PC-9 (cell line): Measurements from ENCODE around the gene PLIN5. TPM values are rescaled to one million over a fixed set of nuclear protein-coding genes. Genes with fewer than 3 reads are reported as not detected.

ENCODE experiments used
- BruUV-seq: library from RNA; stranded (reverse); fragments of 400-500 nt; replicated peaks from 2 replicates; lab custom pipeline; 2021; lab: Mats Ljungman, UMichigan
- CTCF ChIA-PET: fragments of 300-600 bp; sonication (Branson Sonifier 250); formaldehyde crosslinking; loops from one replicate; lab custom pipeline; 2022; ENCODE audit warnings: antibody characterized with exemption; lab: Charles Lee
- POLR2A ChIA-PET: fragments of 300-600 bp; sonication (Branson Sonifier 250); formaldehyde crosslinking; loops from one replicate; lab custom pipeline; 2022; ENCODE audit warnings: antibody characterized with exemption; ENCODE audit not compliant: unreplicated experiment; lab: Charles Lee
- DNase-seq, 2 experiments: peaks; one replicate each; pipeline versions ENCODE4 v3.0.0 to v3.0.0-alpha.2; 2015 to 2022; ENCODE audit warnings: mixed read lengths in 1 of 2
- H2AFZ ChIP-seq: fragments of 200-600 bp; sonication (generic); 2 replicates; pipeline ENCODE4 v1.8.1; 2017; ENCODE audit warnings: antibody characterized with exemption
- H3F3A ChIP-seq: fragments of 200-600 bp; sonication (generic); 2 replicates; pipeline ENCODE4 v1.8.1; 2017; ENCODE audit warnings: antibody characterized with exemption, mild to moderate bottlenecking, low read depth; ENCODE audit not compliant: insufficient read depth
- H3K27ac ChIP-seq: fragments of 200-600 bp; sonication (generic); 2 replicates; pipeline ENCODE4 v1.6.1; 2016; ENCODE audit warnings: mixed run types
- H3K27me3 ChIP-seq: fragments of 200-600 bp; sonication (generic); 2 replicates; pipeline ENCODE4 v1.6.1; 2016; ENCODE audit warnings: low read depth, mixed run types; ENCODE audit not compliant: insufficient read depth
- H3K36me3 ChIP-seq: fragments of 200-600 bp; sonication (generic); 2 replicates; pipeline ENCODE4 v1.6.1; 2016; ENCODE audit warnings: low read depth, mixed run types
- H3K4me1 ChIP-seq: fragments of 200-600 bp; sonication (generic); replicated peaks from 2 replicates; pipeline ENCODE4 v1.6.1; 2016; ENCODE audit warnings: mixed run types; ENCODE audit not compliant: insufficient read depth
- H3K4me2 ChIP-seq: fragments of 200-600 bp; sonication (generic); 2 replicates; pipeline ENCODE4 v1.6.1; 2017; ENCODE audit warnings: mixed run types
- H3K4me3 ChIP-seq: fragments of 200-600 bp; sonication (generic); 2 replicates; pipeline ENCODE4 v1.6.1; 2016; ENCODE audit warnings: mixed run types
- H3K79me2 ChIP-seq: fragments of 200-600 bp; sonication (generic); 2 replicates; pipeline ENCODE4 v1.6.1; 2017; ENCODE audit warnings: low read depth, mixed run types
- H3K9me2 ChIP-seq: fragments of 200-600 bp; sonication (generic); 2 replicates; pipeline ENCODE4 v1.8.1; 2017; ENCODE audit warnings: mild to moderate bottlenecking; ENCODE audit not compliant: insufficient read depth
- H3K9me3 ChIP-seq: fragments of 200-600 bp; sonication (generic); 2 replicates; pipeline ENCODE4 v1.8.1; 2016; ENCODE audit warnings: low read depth; ENCODE audit not compliant: insufficient read depth
- H4K20me1 ChIP-seq: fragments of 200-600 bp; sonication (generic); 2 replicates; pipeline ENCODE4 v1.8.1; 2017; ENCODE audit not compliant: insufficient read depth
- EZH2 ChIP-seq: fragments of 200-600 bp; sonication (generic); IDR thresholded peaks from 2 replicates; pipeline ENCODE4 v1.8.0; 2017; ENCODE audit warnings: antibody characterized with exemption, low read depth
- intact Hi-C: fragments of 100-400 bp; cut with micrococcal nuclease; formaldehyde crosslinking; loops from one replicate; pipeline ENCODE4 v1.10.0; 2022; ENCODE audit not compliant: unreplicated experiment
- total RNA-seq: library from RNA; stranded (reverse); gene quantifications from 2 replicates; pipeline ENCODE4 v1.2.3, GENCODE V29; 2021
- TF ChIP-seq, protein P1 (sequence below): fragments of 200-600 bp; sonication (generic); conservative IDR thresholded peaks from 2 replicates; pipeline ENCODE4 v1.6.1; 2017; ENCODE audit warnings: mixed run types, antibody characterized with exemption, mild to moderate bottlenecking, moderate library complexity

The PLIN5 gene
- total RNA-seq, 1 experiment from 2014 or later, result 4.4 TPM

DNA sequence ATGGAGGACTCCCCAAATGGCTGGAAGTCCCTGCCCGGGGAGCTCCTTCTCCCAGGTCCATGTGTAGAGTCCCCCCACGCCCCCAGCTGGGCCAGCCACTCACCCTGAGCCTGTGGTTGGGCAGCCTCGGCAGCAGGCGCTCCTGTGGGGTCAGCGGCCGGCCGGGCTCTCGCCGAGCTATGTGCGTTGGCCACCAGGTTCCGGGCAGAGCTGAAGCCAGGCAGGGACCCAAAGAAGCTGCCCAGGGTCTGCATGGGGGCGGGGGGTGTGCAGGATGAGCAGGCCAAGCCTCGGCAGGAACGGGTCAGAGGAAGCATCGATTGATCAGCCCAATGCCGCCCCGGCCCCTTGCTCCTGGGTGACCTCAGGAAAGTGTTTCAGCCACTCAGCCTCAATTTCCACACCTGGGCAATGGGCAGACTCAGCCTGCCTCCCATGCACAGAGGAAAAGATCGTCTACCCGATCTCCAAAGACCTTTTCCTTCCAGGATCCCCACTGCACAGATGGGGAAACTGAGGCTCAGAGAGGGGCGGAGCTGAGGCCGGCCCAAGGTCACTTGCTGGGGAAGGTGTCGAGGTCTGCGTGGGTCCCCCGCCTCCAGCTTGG lies 17.5 kb downstream of the PLIN5 start:
- Histone ChIP-seq H3F3A (peaks cover 9% of the 10 kb centered on the region; the same call in 1 of the 2 replicates), H3K27me3 (no peaks in the 10 kb centered on the region), H2AFZ (no peak overlapping the region), H3K79me2 (no peaks in the 10 kb centered on the region), H3K4me1 (peaks cover 43% of the 10 kb centered on the region), H3K4me3 (no peak overlapping the region), H3K27ac (no peak overlapping the region), H3K9me2 (no peaks in the 10 kb centered on the region), H3K36me3 (no peaks in the 10 kb centered on the region), H3K4me2 (peak overlapping the region; percentile 75; the same call in 1 of the 2 replicates), H4K20me1 (no peaks in the 10 kb centered on the region), H3K9me3 (no peaks in the 10 kb centered on the region)
- no peak for TF ChIP-seq EZH2
- TF ChIP-seq, protein P1, sequence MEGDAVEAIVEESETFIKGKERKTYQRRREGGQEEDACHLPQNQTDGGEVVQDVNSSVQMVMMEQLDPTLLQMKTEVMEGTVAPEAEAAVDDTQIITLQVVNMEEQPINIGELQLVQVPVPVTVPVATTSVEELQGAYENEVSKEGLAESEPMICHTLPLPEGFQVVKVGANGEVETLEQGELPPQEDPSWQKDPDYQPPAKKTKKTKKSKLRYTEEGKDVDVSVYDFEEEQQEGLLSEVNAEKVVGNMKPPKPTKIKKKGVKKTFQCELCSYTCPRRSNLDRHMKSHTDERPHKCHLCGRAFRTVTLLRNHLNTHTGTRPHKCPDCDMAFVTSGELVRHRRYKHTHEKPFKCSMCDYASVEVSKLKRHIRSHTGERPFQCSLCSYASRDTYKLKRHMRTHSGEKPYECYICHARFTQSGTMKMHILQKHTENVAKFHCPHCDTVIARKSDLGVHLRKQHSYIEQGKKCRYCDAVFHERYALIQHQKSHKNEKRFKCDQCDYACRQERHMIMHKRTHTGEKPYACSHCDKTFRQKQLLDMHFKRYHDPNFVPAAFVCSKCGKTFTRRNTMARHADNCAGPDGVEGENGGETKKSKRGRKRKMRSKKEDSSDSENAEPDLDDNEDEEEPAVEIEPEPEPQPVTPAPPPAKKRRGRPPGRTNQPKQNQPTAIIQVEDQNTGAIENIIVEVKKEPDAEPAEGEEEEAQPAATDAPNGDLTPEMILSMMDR, result no peak
- no TSS peak for BruUV-seq
- CTCF ChIA-PET, result interaction anchor here (0.6 kb wide), 1 partner anchor 97 kb away, joined by 7 read pairs; no protein-coding TSS in a partner anchor
- POLR2A ChIA-PET, result no interaction called here
- DNase-seq, result no peak
- intact Hi-C loops, result no loop called here

DNA sequence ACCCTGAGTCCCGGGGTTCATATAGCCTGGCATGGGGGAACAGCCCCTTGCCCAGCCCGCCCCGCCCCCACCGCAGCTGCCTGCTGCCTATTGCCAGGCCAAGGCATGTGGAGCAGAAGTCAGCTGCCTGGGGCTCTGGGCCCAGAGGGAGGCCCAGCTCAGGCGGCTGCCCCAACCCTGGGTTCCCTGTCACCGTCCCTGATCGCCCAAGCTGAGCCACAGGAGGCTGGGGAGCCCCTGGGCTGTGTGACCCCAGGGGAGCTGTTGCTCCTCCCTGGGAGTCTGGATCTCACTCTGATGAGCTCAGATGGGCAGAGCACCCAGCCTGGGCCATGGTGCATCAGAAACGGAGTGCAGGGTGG lies 18.1 kb downstream of the PLIN5 start:
- H3K4me2 ChIP-seq, result peak overlapping the region; percentile 38; the same call in 1 of the 2 replicates
- CTCF ChIA-PET, result interaction anchor here (0.6 to 0.8 kb wide), 2 partner anchors 8 to 98 kb away, joined by 3 to 7 read pairs; no protein-coding TSS in a partner anchor
- intact Hi-C loops, result no loop called here
- H3K9me3 ChIP-seq, result no peaks in the 10 kb centered on the region
- no peaks in the 10 kb centered on the region for H3K79me2 ChIP-seq
- no peaks in the 10 kb centered on the region for H3K27me3 ChIP-seq
- H3K36me3 ChIP-seq, result no peaks in the 10 kb centered on the region
- peaks cover 37% of the 10 kb centered on the region for H3K4me1 ChIP-seq
- no peak for DNase-seq
- no peaks in the 10 kb centered on the region for H4K20me1 ChIP-seq
- no peak overlapping the region for H3K4me3 ChIP-seq
- POLR2A ChIA-PET, result no interaction called here
- H2AFZ ChIP-seq, result no peak overlapping the region
- no peak overlapping the region for H3K27ac ChIP-seq
- TF ChIP-seq EZH2, result no peak
- TF ChIP-seq, protein P1, result no peak
- no TSS peak for BruUV-seq
- peaks cover 5% of the 10 kb centered on the region; the same call in 1 of the 2 replicates for H3F3A ChIP-seq
- no peaks in the 10 kb centered on the region for H3K9me2 ChIP-seq

DNA sequence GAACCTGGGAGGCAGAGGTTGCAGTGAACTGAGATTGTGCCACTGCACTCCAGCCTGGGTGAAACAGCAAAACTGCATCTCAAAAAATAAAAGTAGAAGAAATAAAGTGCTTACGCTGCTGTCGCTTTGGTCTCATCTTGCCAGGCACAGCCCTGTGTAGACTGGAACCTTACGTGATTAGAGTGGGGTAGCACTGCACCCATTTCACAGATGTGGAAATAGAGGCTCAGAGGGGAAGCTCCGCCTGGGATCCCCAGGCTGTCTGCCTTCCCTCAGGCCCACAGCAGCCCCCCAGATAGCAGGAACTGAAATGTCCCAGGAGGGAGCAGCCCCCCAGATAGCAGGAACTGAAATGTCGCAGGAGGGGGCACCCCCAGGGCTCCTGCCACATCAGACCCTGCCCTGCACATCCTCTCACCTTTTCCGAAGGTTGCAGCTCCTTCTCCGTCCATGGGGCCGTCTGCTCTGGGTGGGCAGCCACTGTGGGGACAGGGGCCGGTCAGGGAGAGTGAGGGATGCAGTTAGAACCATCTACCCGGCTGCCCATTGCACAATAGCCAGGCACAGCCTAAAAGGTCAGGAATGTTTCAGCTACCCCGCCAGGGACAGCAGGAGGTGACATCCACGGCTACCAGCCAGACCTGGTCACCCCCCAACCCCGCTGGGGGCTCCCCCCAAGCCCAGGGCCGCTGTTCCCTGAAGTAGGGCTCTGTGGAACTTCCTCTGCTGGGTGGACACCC lies 18.7 kb downstream of the PLIN5 start:
- Histone ChIP-seq H3K27ac (no peak overlapping the region), H3K4me1 (peaks cover 32% of the 10 kb centered on the region), H3K9me3 (no peaks in the 10 kb centered on the region), H3K79me2 (no peaks in the 10 kb centered on the region), H3K9me2 (no peaks in the 10 kb centered on the region), H3K36me3 (no peaks in the 10 kb centered on the region), H3K4me3 (no peak overlapping the region), H3K4me2 (0 out of 2 replicates have a peak overlapping the region, but pooled peaks have one; percentile 38), H3K27me3 (no peaks in the 10 kb centered on the region), H3F3A (no peaks in the 10 kb centered on the region; the same call in 1 of the 2 replicates), H2AFZ (no peak overlapping the region), H4K20me1 (no peaks in the 10 kb centered on the region)
- DNase-seq, result no peak
- no peak for TF ChIP-seq EZH2
- TF ChIP-seq, protein P1, result no peak
- ChIA-PET CTCF (interaction anchor here (0.6 to 0.8 kb wide), 2 partner anchors 9 to 98 kb away, joined by 3 to 7 read pairs; no protein-coding TSS in a partner anchor), POLR2A (no interaction called here)
- BruUV-seq, result no TSS peak
- intact Hi-C loops, result no loop called here
